Heart left ventricle (tissue), 16 donors: ENCODE results near the gene CSF1R. TPM values are rescaled to one million over a fixed set of nuclear protein-coding genes. Genes with fewer than 3 reads are reported as not detected.

ENCODE experiments used
- ATAC-seq, 4 donors: fragments of 200-7000 bp; cut with Tn5 transposase; one replicate each; pipeline ENCODE4 v1.9.1; 2020 to 2022; ENCODE audit warnings: moderate library complexity in 4 of 4, mild to moderate bottlenecking in 3 of 4, moderate number of reproducible peaks in 1 of 4
- DNase-seq, 5 donors: peaks; one replicate each; pipeline ENCODE4 v3.0.0-alpha.2; 2020
- H3K27ac ChIP-seq, 12 donors: fragments of 200-600 bp; sonication (generic) in 4 of 12; one replicate each; pipeline versions ENCODE4 v1.5.0 to v1.8.0; 2016 to 2022; ENCODE audit warnings: mild to moderate bottlenecking in 2 of 12
- H3K27me3 ChIP-seq, 9 donors: fragments of 200-600 bp; sonication (generic) in 2 of 9; one replicate each; pipeline versions ENCODE4 v1.5.1 to v1.8.0; 2016 to 2022; ENCODE audit warnings: mild to moderate bottlenecking in 3 of 9
- H3K36me3 ChIP-seq, 9 donors: fragments of 200-600 bp; sonication (generic) in 2 of 9; one replicate each; pipeline versions ENCODE4 v1.5.0 to v1.8.0; 2018 to 2022; ENCODE audit warnings: mild to moderate bottlenecking in 2 of 9
- H3K4me1 ChIP-seq, 12 donors: fragments of 200-600 bp; sonication (generic) in 4 of 12; one replicate each; pipeline versions ENCODE4 v1.5.0 to v1.8.0; 2016 to 2022; ENCODE audit warnings: mild to moderate bottlenecking in 3 of 12
- H3K4me3 ChIP-seq, 12 donors: fragments of 200-600 bp; sonication (generic) in 4 of 12; one replicate each; pipeline versions ENCODE4 v1.5.0 to v1.8.0; 2017 to 2022; ENCODE audit warnings: mild to moderate bottlenecking in 9 of 12, moderate library complexity in 4 of 12
- H3K9me3 ChIP-seq, 12 donors: fragments of 200-600 bp; sonication (generic) in 4 of 12; one replicate each; pipeline versions ENCODE4 v1.5.0 to v1.8.0; 2016 to 2022; ENCODE audit warnings: mild to moderate bottlenecking in 1 of 12
- CTCF ChIP-seq, 12 donors: fragments of 200-600 bp; sonication (generic) in 4 of 12; IDR thresholded peaks; one replicate each; pipeline versions ENCODE4 v1.5.0 to v1.8.0; 2018 to 2022; ENCODE audit warnings: antibody characterized with exemption in 12 of 12, mild to moderate bottlenecking in 5 of 12
- POLR2A ChIP-seq, 2 donors: fragments of 450-650 bp; IDR thresholded peaks; one replicate each; pipeline ENCODE4 v1.6.1; 2017; ENCODE audit warnings: antibody characterized with exemption in 2 of 2, mild to moderate bottlenecking in 2 of 2, moderate library complexity in 2 of 2
- WGBS, 4 donors: extraction: QIAGEN DNeasy Blood & Tissue Kit in 2 of 4; methylation state at CpG; one replicate each; pipeline versions ENCODE4 v1.1.5 to v1.1.7; 2013 to 2018; 5-methylcytosine and 5-hydroxymethylcytosine counted together
- intact Hi-C, 10 donors: fragments of 100-400 bp; cut with DNase I; formaldehyde crosslinking; loops; one replicate each; pipeline versions ENCODE4 v1.11.1 to v1.14.2; 2022
- polyA plus RNA-seq, 2 donors: library from polyadenylated mRNA; stranded (reverse); fragments of 200-250 nt; gene quantifications; one replicate each; pipeline ENCODE4 v1.2.3, GENCODE V29; 2013
- total RNA-seq, 9 donors: library from RNA; depleted of rRNA in 2 of 9; stranded (reverse); fragments of >200 nt in 2 of 9; fragmentation: NEBNext Ultra II Directional in 3 of 9; extraction: Animal tissue kit (Norgen Biotek cat#: 25700) in 3 of 9; gene quantifications; one replicate each; pipeline versions ENCODE4 v1.1.0 to v1.2.4, GENCODE V29; 2016 to 2023
- donor health status: ischemic (EF 13 %, LVEDD 7.1; RV severe dilation, severe dysfunction).
- donor health status: healthy with polysubstance abuse.
- donor health status: DM: no; HTN: yes; CAD: no.
- donor health status: DM: no; HTN: no; CAD: no.
- donor health status: ischemic (EF 25% LVEDD 6.9; RV normal size, moderate dysfunction).
- donor health status: ischemic (EF 25% LVEDD 5.7; RV mildly dilated, moderate dysfunction).
- donor health status: healthy.
- donor health status: DM: yes; HTN: yes; CAD: no.
- donor health status: ischemic (EF 35%, LVEDD 5.7; RV mildly dilated, moderate dysfunction).
- donor health status: nonischemic (EF 11% LVEDD 7.7; RV severe dilation, severe dysfunction).
- donor health status: DM: yes; HTN: yes; CAD: no.
- donor health status: PGD.
- donor health status: ischemic (EF 29% LVEDD 5.4; RV normal size, mild dysfunction).
- donor health status: nonischemic (EF 23%, LVEDD 6.1; RV moderate dilation, normal function).

Gene CSF1R
- total and polyA plus RNA-seq, 11 donors, result 5.0 to 143 (median 10.7) TPM

- DNase-seq, result no peak
Measured at GRCh38 chr5:150057996-150058395, 28.4 kb downstream of the CSF1R start.

GRCh38 chr5:150057511-150057910 lies 28.8 kb downstream of the CSF1R start:
- DNase-seq (no peak), ATAC-seq (no peak)
- H3K36me3 ChIP-seq, result peaks cover 0 to 81% (median 26%) of the 10 kb centered on the region in 9 donors
- no peak for TF ChIP-seq POLR2A (IDR thresholded peaks at IDR 0.05)
- no peak for TF ChIP-seq CTCF (IDR thresholded peaks at IDR 0.05)
- H3K27ac ChIP-seq, result peak overlapping the region in 1 of 12 donors; percentile 54
- H3K27me3 ChIP-seq, result no peaks in the 10 kb centered on the region
- H3K4me3 ChIP-seq, result no peak overlapping the region
- 92 to 100% (median 96%) methylated on average over 2 of the region's 2 CpGs for WGBS, 4 donors
- H3K9me3 ChIP-seq, result no peaks in the 10 kb centered on the region
- H3K4me1 ChIP-seq, result peaks cover 0 to 54% (median 0%) of the 10 kb centered on the region in 12 donors
- intact Hi-C loops, result no loop called here

More at GRCh38 chr5:150057996-150058395, 28.4 kb downstream of the CSF1R start:
- TF ChIP-seq POLR2A (IDR thresholded peaks at IDR 0.05), result no peak
- no peak for TF ChIP-seq CTCF (IDR thresholded peaks at IDR 0.05)
- Histone ChIP-seq H3K4me1 (peaks cover 0 to 54% (median 0%) of the 10 kb centered on the region in 12 donors), H3K27me3 (no peaks in the 10 kb centered on the region), H3K4me3 (no peak overlapping the region), H3K36me3 (peaks cover 0 to 81% (median 21%) of the 10 kb centered on the region in 9 donors), H3K9me3 (no peaks in the 10 kb centered on the region), H3K27ac (peak overlapping the region in 2 of 12 donors; percentile 9 to 54)
- ATAC-seq, result no peak
- intact Hi-C loops, result no loop called here
- 72 to 80% (median 76%) methylated on average over 5 of the region's 5 CpGs for WGBS, 4 donors

- ATAC-seq (no peak), DNase-seq (no peak)
- Histone ChIP-seq H3K9me3 (no peaks in the 10 kb centered on the region), H3K27me3 (no peaks in the 10 kb centered on the region), H3K36me3 (peaks cover 0 to 85% (median 30%) of the 10 kb centered on the region in 9 donors), H3K27ac (no peak overlapping the region), H3K4me1 (peaks cover 0 to 59% (median 0%) of the 10 kb centered on the region in 12 donors), H3K4me3 (no peak overlapping the region)
- no peak for TF ChIP-seq CTCF (IDR thresholded peaks at IDR 0.05)
- TF ChIP-seq POLR2A (IDR thresholded peaks at IDR 0.05), result no peak
- WGBS, 4 donors, result 71 to 81% (median 74%) methylated on average over 8 of the region's 8 CpGs
- intact Hi-C loops, result no loop called here
Measured at GRCh38 chr5:150057052-150057451, 29.3 kb downstream of the CSF1R start.

- no peak overlapping the region for H3K4me3 ChIP-seq
- no peak overlapping the region for H3K27ac ChIP-seq
- intact Hi-C loops, result no loop called here
- DNase-seq (no peak), ATAC-seq (no peak)
- TF ChIP-seq CTCF (IDR thresholded peaks at IDR 0.05), result no peak
- no peak for TF ChIP-seq POLR2A (IDR thresholded peaks at IDR 0.05)
- peaks cover 0 to 87% (median 40%) of the 10 kb centered on the region in 9 donors for H3K36me3 ChIP-seq
- no peaks in the 10 kb centered on the region for H3K27me3 ChIP-seq
- peaks cover 0 to 69% (median 0%) of the 10 kb centered on the region in 12 donors for H3K4me1 ChIP-seq
- 93 to 97% (median 95%) methylated on average over 7 to 9 of the region's 9 CpGs for WGBS, 4 donors
- no peaks in the 10 kb centered on the region for H3K9me3 ChIP-seq
Measured at GRCh38 chr5:150056075-150056443, 30.3 kb downstream of the CSF1R start.
